SU-DHL-6 (cell line): ENCODE data around the gene DCDC1.

Source experiments
- H2AFZ ChIP-seq: fragments of 200-600 bp; sonication (generic); 2 replicates; pipeline ENCODE4 v1.6.1; 2014; ENCODE audit warnings: low read depth, mild to moderate bottlenecking, moderate library complexity, mixed read lengths, antibody characterized with exemption, low read length; ENCODE audit not compliant: severe bottlenecking
- H3F3A ChIP-seq: fragments of 200-600 bp; shearing (Covaris generic); 2 replicates; pipeline ENCODE4 v1.6.0; 2016; ENCODE audit warnings: antibody characterized with exemption, mild to moderate bottlenecking; ENCODE audit not compliant: insufficient read depth
- H3K27ac ChIP-seq: fragments of 200-600 bp; sonication (generic); 2 replicates; pipeline ENCODE4 v1.5.1; 2016; ENCODE audit warnings: low read depth, mild to moderate bottlenecking, low read length, moderate library complexity, mixed read lengths
- H3K27me3 ChIP-seq: fragments of 200-600 bp; sonication (generic), shearing (Covaris generic); 2 replicates; pipeline ENCODE4 v1.6.0; 2014; ENCODE audit warnings: mild to moderate bottlenecking, low read length
- H3K36me3 ChIP-seq: fragments of 200-600 bp; sonication (generic); 2 replicates; pipeline ENCODE4 v1.6.1; 2014; ENCODE audit warnings: mild to moderate bottlenecking, low read length, mixed read lengths
- H3K4me2 ChIP-seq: fragments of 300-600, 200-600 bp; shearing (Covaris generic), sonication (generic); 2 replicates; pipeline ENCODE4 v1.6.0; 2014; ENCODE audit warnings: low read length, low read depth, mild to moderate bottlenecking; ENCODE audit not compliant: poor library complexity, severe bottlenecking
- H3K4me3 ChIP-seq: fragments of 200-600 bp; sonication (generic); 2 replicates; pipeline ENCODE4 v1.5.1; 2014; ENCODE audit warnings: antibody characterized with exemption, low read length, mild to moderate bottlenecking, mixed read lengths; ENCODE audit not compliant: insufficient read depth, poor library complexity, severe bottlenecking
- H3K79me2 ChIP-seq: fragments of 200-600 bp; sonication (generic); 2 replicates; pipeline ENCODE4 v1.6.1; 2014; ENCODE audit warnings: mild to moderate bottlenecking, low read length, moderate library complexity; ENCODE audit not compliant: insufficient read depth
- H3K9ac ChIP-seq: fragments of 200-600 bp; sonication (generic); 2 replicates; pipeline ENCODE4 v1.7.0; 2014; ENCODE audit warnings: mild to moderate bottlenecking, low read length
- H3K9me2 ChIP-seq: fragments of 200-600 bp; sonication (generic); replicated peaks from 2 replicates; pipeline ENCODE4 v1.6.1; 2014; ENCODE audit warnings: low read length; ENCODE audit not compliant: insufficient read depth
- H3K9me3 ChIP-seq: fragments of 200-600 bp; sonication (generic); 2 replicates; pipeline ENCODE4 v1.6.1; 2014; ENCODE audit warnings: low read length, mixed read lengths; ENCODE audit not compliant: insufficient read depth
- H4K20me1 ChIP-seq: fragments of 200-600 bp; sonication (generic); 2 replicates; pipeline ENCODE4 v1.6.1; 2014; ENCODE audit warnings: low read depth, mild to moderate bottlenecking, antibody characterized with exemption, low read length, moderate library complexity, mixed read lengths
- CTCF ChIP-seq: fragments of 200-600 bp; sonication (generic); IDR thresholded peaks from one replicate; pipeline ENCODE4 v1.5.1; 2017; ENCODE audit warnings: antibody characterized with exemption, mild to moderate bottlenecking, low read length, moderate library complexity; ENCODE audit not compliant: insufficient read depth, poor library complexity, severe bottlenecking
- EZH2phosphoT487 ChIP-seq: fragments of 200-600 bp; sonication (generic), shearing (Covaris generic); conservative IDR thresholded peaks from 2 replicates; pipeline ENCODE4 v1.6.1; 2018; ENCODE audit warnings: mild to moderate bottlenecking, antibody characterized with exemption, low read length, moderate library complexity, mixed read lengths

The DCDC1 gene

GRCh38 chr11:31150841-31151240 is 218.7 kb downstream of the DCDC1 start:
- H3K36me3 ChIP-seq = no peaks in the 10 kb centered on the region
- no peak for TF ChIP-seq EZH2phosphoT487
- no peak for TF ChIP-seq CTCF
- no peak overlapping the region for H2AFZ ChIP-seq
- no peak overlapping the region for H3K9ac ChIP-seq
- no peaks in the 10 kb centered on the region for H3K9me3 ChIP-seq
- no peaks in the 10 kb centered on the region for H3K79me2 ChIP-seq
- H3K4me3 ChIP-seq = no peak overlapping the region
- no peak overlapping the region for H3K4me2 ChIP-seq
- no peaks in the 10 kb centered on the region for H3F3A ChIP-seq
- no peaks in the 10 kb centered on the region for H4K20me1 ChIP-seq
- no peak overlapping the region for H3K27ac ChIP-seq
- no peaks in the 10 kb centered on the region for H3K27me3 ChIP-seq
- H3K9me2 ChIP-seq = no peaks in the 10 kb centered on the region

- Histone ChIP-seq H3K36me3 (no peaks in the 10 kb centered on the region), H3K9me3 (no peaks in the 10 kb centered on the region), H3K27me3 (no peaks in the 10 kb centered on the region), H3K4me3 (no peak overlapping the region), H3K4me2 (no peak overlapping the region), H3K9me2 (no peaks in the 10 kb centered on the region), H4K20me1 (no peaks in the 10 kb centered on the region), H3K79me2 (no peaks in the 10 kb centered on the region), H3K9ac (no peak overlapping the region), H3K27ac (no peak overlapping the region), H3F3A (no peaks in the 10 kb centered on the region), H2AFZ (no peak overlapping the region)
- TF ChIP-seq EZH2phosphoT487 = no peak
- TF ChIP-seq CTCF = no peak
Observed at GRCh38 chr11:31150011-31150410, 219.5 kb downstream of the DCDC1 start.

GRCh38 chr11:31141789-31142188 is 227.8 kb downstream of the DCDC1 start:
- Histone ChIP-seq H3K9ac (no peak overlapping the region), H3K4me3 (no peak overlapping the region), H3K36me3 (no peaks in the 10 kb centered on the region), H3K27ac (no peak overlapping the region), H3K79me2 (no peaks in the 10 kb centered on the region), H2AFZ (no peak overlapping the region), H4K20me1 (no peaks in the 10 kb centered on the region), H3K4me2 (no peak overlapping the region), H3K9me3 (no peaks in the 10 kb centered on the region), H3K9me2 (no peaks in the 10 kb centered on the region), H3F3A (no peaks in the 10 kb centered on the region), H3K27me3 (no peaks in the 10 kb centered on the region)
- no peak for TF ChIP-seq EZH2phosphoT487
- no peak for TF ChIP-seq CTCF
